ENCODE data around the gene CNIH3.

Gene CNIH3

DNA sequence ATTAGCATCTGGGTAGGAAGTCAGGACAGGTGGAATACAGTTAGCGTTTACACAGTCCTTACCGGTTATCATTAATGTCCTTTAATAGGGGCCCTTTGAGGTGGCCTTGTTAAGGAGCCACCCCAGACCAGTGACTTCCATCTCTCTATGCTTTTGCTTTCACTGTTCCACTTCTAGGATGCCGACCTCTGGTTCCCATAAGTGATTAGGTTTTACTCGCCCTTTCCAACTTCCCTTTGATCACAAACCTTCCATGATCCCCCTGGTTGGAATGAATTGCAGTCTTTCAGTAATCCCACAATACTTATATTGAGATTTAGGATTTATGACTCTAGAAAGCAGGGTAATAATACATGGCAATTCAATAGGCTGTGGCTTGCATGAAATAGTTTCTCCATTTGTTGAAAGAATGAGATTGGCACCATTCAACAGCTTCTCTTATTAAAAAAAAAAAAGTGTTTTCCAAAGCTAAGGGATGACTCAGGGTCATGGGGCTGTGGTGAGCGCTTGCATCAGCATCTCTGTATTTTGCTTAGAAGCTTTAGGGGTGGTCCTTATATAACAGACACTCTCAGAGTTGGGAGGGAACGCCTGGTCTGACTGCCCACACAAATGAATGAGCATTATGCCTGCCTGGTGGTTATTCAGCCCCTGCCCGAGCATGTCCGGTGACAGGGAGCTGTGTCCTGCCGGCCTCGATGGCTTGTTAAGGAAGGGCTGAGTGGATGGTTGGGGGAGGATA, 110.5 kb downstream of the CNIH3 start:
- DNase-seq, result no peak

- no peak for DNase-seq
These were observed 111.5 kb downstream of the CNIH3 start for GRCh38 chr1:224727351-224728289.

GRCh38 chr1:224730540-224730939, 114.4 kb downstream of the CNIH3 start:
- DNase-seq, result no peak

DNA sequence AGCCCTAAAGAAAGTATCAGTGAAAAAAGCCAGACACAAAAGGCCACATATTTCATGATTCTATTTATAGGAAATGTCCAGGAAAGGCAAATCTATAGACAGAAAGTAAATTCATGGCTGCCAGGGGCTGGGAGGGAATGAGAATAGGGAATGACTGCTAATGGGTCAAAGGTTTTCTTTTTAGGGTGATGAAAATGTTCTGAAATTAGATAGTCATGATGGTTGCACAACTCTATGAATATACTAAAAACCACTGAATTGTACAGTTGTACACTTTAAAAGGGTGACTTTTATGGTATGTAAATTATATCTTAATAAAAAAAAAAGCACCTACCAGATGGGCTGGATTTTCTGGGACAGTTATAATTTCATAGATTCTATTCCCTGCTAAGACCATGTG, 114.8 kb downstream of the CNIH3 start:
- no peak for DNase-seq

GRCh38 chr1:224731633-224732032, 115.5 kb downstream of the CNIH3 start:
- no peak for DNase-seq

DNA sequence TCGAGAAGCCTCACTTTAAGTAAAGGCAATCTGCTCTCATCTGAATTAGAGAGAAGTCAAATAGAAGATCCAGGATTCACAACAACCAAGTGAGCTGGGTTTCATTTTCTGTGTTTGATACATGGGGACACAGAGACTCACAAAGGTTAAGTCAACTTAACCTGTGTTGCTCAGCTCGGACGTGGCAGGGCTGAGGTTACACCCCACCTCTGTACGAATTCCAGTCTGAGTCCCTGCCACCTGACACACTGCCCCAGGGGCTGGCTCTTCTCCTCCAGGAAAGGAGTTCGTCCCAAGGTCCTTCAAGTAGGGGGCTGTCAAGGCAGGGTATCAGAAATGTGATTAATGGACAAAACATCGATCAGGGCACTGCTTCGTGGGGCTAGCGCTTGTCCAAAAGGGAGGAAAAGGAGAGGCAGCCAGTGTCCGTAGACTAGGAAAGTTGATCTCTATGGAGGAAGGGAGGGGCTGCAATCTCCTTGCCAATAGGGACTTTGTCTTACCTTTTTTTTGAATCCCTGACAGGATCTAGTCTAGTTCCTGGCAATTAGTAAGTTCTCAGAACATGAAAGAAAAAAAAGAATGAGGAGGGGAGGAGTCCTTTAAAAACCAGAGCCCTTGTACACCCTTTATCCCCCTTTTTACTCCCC, 116.4 kb downstream of the CNIH3 start:
- no peak for DNase-seq

DNA sequence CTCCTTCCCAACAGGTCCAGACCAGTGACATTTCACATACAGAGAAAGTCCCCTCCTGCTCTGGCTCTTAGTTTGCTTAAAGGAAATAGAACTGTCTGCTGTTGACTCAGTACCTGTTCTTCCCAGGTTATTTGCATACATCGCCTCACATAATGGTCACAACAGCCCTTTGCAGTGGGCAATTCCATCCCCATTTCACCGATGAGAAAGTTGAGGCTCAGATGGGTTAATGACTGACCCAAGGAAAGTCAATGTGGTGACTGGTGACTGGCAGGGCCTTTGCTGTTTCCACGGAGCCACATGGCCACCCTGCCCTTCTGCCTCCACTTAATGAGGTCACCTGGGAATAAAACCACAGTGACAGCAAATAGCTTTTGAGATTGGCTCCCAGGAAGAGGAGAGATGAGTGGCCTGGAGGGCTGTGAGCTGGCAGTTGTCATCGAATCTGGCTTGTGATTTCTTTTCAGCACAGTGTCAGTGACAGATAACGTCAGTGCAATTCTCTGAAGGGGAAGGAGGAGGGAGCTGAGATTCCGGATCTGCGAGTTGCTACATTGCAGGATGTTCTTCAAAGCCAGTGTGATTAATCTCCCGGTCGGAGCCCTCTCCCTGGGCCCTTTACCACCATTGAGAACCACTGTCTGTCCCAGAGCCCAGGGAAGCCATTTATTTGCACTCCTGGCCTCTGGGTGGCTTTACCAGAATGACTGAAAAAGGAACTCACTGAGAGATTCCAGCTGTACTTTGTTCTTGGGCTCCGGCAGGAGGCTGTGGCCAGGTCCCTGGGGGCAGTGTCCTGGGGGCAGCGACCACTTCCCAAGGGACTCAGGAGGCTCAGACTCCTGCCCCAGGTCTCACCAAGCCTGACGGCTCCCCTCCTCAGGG, 117.2 kb downstream of the CNIH3 start:
- DNase-seq, result no peak

GRCh38 chr1:224734261-224734935, 118.3 kb downstream of the CNIH3 start:
- no peak for DNase-seq

DNA sequence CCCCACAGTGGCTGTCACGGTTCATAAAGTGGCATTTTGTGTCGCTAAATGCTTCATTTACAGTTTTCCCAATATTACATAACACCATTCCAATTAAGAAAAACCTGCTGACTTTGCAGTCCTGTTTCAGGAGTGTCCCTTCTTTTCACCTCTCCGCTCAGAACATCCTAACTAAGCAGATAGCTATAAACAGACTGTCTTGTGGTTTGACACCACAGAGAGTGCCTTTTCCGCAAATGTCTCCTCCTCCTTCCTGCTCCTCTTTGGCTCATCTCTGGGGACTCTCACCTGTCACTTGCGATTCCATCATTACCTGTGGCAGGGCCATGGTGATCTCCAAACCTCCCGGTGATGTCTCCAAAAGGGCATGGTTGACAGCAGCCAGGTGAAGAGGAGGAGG, 119.0 kb downstream of the CNIH3 start:
- DNase-seq, result no peak

- no peak for DNase-seq
These were observed 120.7 kb downstream of the CNIH3 start for GRCh38 chr1:224736619-224737352.

- DNase-seq, result no peak
These were observed 121.2 kb downstream of the CNIH3 start for GRCh38 chr1:224737353-224737727.

DNA sequence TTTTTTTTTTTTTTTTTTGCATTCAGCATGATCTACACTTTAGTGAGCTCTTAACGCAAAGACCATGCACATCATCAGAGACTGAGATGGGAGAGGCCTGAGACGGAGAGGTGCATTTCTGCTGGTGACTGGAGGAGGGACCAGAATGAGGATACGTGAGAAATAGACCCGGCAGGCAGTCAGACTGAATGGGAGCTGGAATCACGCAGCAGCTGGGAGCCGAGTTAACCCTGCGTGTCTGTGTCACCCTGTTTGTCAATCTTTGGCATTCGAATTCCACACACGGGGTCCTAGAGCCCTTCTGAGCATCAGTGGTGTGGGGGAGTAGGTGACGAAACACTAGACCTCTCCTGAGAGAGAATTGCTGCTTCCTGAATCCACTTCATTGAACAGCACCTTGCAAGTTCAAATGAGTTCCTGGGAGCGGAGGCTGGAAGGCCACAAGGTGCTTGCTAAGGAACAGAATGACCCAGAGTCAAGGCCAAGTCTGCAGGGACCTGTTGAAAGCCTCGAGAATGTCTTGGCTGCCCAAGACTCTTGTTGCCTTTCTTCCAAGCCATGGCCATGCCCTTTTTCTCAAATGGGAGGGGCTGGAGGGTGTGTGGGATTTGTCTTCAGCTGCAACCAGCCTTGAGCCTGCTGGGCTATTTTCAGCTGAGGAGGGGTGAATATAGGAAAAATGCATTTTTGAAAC, 123.3 kb downstream of the CNIH3 start:
- no peak for DNase-seq

- DNase-seq, result no peak
These were observed 124.0 kb downstream of the CNIH3 start for GRCh38 chr1:224739997-224740684.

DNA sequence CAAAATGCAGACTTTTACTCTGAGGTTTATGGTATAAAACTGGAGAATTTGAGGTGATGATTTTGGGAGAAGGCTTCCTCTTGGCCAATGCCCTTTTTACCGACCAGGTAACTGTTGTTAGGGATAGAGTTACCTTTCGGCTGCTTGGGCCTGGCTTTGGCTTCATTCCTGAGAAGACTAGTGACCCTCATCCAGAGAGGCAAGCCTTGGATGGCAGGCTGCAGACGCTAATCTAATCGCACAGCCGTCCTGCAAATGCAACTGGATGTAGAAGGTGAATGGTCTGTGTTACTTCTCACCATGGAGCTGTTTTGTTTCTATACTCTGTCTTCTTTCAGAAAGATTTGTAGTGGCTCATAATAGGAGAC, 124.6 kb downstream of the CNIH3 start:
- no peak for DNase-seq

- no peak for DNase-seq
These were observed 126.2 kb downstream of the CNIH3 start for GRCh38 chr1:224742349-224742748.

DNA sequence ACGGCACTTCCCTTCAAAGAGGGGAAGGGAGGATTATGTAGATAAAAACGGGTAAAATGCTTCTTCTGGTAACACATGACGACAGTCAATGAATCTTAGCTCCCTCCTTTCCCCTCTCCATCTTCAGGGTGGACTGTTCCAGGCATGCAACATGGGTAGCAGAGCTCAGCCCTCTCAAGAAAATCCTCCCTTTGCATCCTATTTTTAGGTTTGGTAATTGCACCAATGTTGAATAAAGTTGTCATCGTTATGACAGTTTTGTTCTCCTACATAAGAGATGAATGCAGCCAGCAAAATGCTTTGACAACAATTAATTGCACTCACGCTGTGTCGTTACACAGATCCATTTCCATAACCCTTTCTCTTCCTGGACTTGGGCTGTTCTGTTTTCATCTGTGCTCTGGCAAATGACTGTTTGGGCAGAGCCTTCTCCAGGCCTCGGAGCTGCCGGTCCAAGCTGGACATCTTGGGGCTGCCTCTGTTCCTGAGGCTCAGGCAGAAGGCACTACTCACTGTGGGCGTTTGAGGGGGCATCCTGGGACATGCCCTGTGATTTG, 127.6 kb downstream of the CNIH3 start:
- no peak for DNase-seq

- DNase-seq, result no peak
These were observed 128.4 kb downstream of the CNIH3 start for GRCh38 chr1:224744521-224744920.

- DNase-seq, result no peak
These were observed 129.3 kb downstream of the CNIH3 start for GRCh38 chr1:224745394-224745793.

GRCh38 chr1:224745924-224746323, 129.8 kb downstream of the CNIH3 start:
- DNase-seq, result no peak

- DNase-seq, result peak; percentile 77
These were observed 131.5 kb downstream of the CNIH3 start for GRCh38 chr1:224747578-224747977.

Measured in DMS 273 treated with DMSO at 0.1 percent for 48 hours (cell line).